Esophagus muscularis mucosa (tissue), 3 donors: Measurements from ENCODE around the gene NXN.

ENCODE experiments used
- CTCF ChIP-seq, 3 experiments: fragments of 200-600 bp in 2 of 3; fragments of 450-650 bp in 1 of 3; sonication (generic) in 2 of 3; IDR thresholded peaks; one replicate each; pipeline ENCODE4 v1.5.1; 2017 to 2019; ENCODE audit warnings: antibody characterized with exemption in 3 of 3, mild to moderate bottlenecking in 2 of 3, moderate library complexity in 1 of 3
- POLR2A ChIP-seq: fragments of 450-650 bp; IDR thresholded peaks from one replicate; pipeline ENCODE4 v1.6.1; 2017; ENCODE audit warnings: antibody characterized with exemption, moderate library complexity, mild to moderate bottlenecking, low read depth

GRCh38 chr17:752002-752619, 227.5 kb downstream of the NXN start, which contains the start of gene GEMIN4:
- TF ChIP-seq POLR2A (peak; percentile 62), CTCF (IDR thresholded peaks at IDR 0.05) (peak in 2 of 3 experiments; percentile 95 to 97)
